OCI-LY7 (cell line): ENCODE results near the gene PLEKHG4.

Experiments used
- CTCF ChIP-seq: fragments of 200-600 bp; sonication (generic); conservative IDR thresholded peaks from 2 replicates; pipeline ENCODE4 v1.5.1; 2014; ENCODE audit warnings: mild to moderate bottlenecking, antibody characterized with exemption, low read length, moderate library complexity, mixed read lengths
- EZH2phosphoT487 ChIP-seq: fragments of 200-600 bp; sonication (generic); IDR thresholded peaks from 2 replicates; pipeline ENCODE4 v1.6.1; 2018; ENCODE audit warnings: low read depth, borderline replicate concordance, mild to moderate bottlenecking, mixed run types, antibody characterized with exemption, low read length, moderate library complexity, mixed read lengths

DNA sequence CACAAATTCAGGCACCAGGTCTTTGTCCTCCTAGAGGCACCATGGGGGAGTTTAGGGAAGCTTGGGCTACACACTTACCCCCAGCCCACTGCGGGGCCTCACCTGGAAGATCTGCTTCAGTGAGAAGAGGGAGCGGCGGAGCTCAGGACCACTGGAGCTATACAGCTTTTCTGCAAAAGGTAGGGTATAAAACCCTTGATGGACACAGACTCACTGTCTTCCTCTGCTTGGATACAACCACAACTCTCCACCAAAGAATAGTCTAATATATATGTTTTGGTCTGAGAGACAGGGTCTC, 41.1 kb upstream of the PLEKHG4 start:
- TF ChIP-seq CTCF, result no peak
- TF ChIP-seq EZH2phosphoT487, result no peak
